Kidney epithelial cell (primary cell): ENCODE results near the gene SUPT4H1. TPM values are rescaled to one million over a fixed set of nuclear protein-coding genes. Genes with fewer than 3 reads are reported as not detected.

Experiments used
- DNase-seq: peaks from one replicate; pipeline ENCODE4 v3.0.0-alpha.2; 2010; ENCODE audit warnings: low read depth
- H3K27me3 ChIP-seq: 2 replicates; pipeline ENCODE4 v1.6.0; 2011; ENCODE audit warnings: low read length; ENCODE audit not compliant: control insufficient read depth, insufficient read depth
- H3K36me3 ChIP-seq: 2 replicates; pipeline ENCODE4 v1.5.1; 2011; ENCODE audit warnings: low read length; ENCODE audit not compliant: control insufficient read depth, insufficient read depth
- H3K4me3 ChIP-seq: 2 replicates; pipeline ENCODE4 v1.5.1; 2011; ENCODE audit warnings: low read depth, mild to moderate bottlenecking, control low read depth, low read length
- CTCF ChIP-seq: IDR thresholded peaks from 2 replicates; pipeline ENCODE4 v1.5.1; 2011; ENCODE audit warnings: mild to moderate bottlenecking, moderate library complexity, low read length, control low read depth, inconsistent platforms; ENCODE audit not compliant: insufficient read depth, poor library complexity, severe bottlenecking
- total RNA-seq: library from RNA; depleted of rRNA; stranded (reverse); fragments of >200 nt; gene quantifications from 2 replicates; pipeline ENCODE4 v1.2.3, GENCODE V29; 2015

The SUPT4H1 gene
- total RNA-seq, 1 donor from 2014 or later: 52.0 TPM

GRCh38 chr17:58303971-58304749, 47.8 kb downstream of the SUPT4H1 start:
- peaks cover 6% of the 10 kb centered on the region for H3K27me3 ChIP-seq
- TF ChIP-seq CTCF: peak; percentile 80
- no peak for DNase-seq
- H3K36me3 ChIP-seq: no peaks in the 10 kb centered on the region
- H3K4me3 ChIP-seq: no peak overlapping the region

GRCh38 chr17:58302919-58303585, 48.9 kb downstream of the SUPT4H1 start:
- no peak for TF ChIP-seq CTCF
- Histone ChIP-seq H3K4me3 (no peak overlapping the region), H3K36me3 (no peaks in the 10 kb centered on the region), H3K27me3 (peaks cover 6% of the 10 kb centered on the region)
- no peak for DNase-seq

DNA sequence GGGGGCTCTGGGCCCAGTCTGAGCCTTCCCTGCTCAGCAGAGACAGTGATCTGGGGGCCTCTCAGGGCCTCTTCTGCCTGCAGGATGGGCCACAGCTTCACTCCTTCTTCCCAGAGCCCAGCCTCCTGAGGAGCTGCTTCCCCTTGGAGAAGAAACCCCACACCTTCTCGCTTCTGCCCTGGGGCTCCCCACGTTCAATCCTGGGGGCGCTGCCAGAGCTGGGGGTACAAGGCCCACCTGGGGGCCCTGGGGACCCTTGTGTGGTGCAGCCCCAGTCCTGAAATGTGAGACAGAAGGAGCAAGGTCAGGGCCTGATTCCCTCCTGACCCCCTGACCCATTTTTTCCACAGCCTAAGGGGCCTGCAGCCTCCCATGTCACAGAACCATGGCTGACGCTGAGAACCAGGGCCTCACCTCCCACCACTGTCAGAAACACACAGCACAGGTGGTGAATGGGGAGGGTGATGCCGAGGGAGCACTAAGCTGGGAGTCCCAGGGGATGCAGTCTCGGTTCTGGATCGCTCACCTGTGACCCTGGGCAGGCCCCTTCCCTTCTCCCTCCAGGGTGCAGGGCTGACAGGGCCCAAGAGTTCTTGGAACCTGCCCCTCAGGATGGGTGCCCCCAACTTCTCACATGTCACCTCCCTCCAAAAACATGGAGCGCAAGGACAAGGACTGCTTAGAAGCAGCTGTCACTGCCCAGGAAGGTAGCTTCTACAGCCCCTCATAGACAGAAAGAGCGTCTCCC, 49.7 kb downstream of the SUPT4H1 start:
- Histone ChIP-seq H3K4me3 (no peak overlapping the region), H3K36me3 (no peaks in the 10 kb centered on the region), H3K27me3 (peaks cover 6% of the 10 kb centered on the region)
- TF ChIP-seq CTCF: no peak
- DNase-seq: no peak

GRCh38 chr17:58301504-58302150, 50.4 kb downstream of the SUPT4H1 start:
- Histone ChIP-seq H3K4me3 (no peak overlapping the region), H3K27me3 (peaks cover 6% of the 10 kb centered on the region), H3K36me3 (no peaks in the 10 kb centered on the region)
- no peak for TF ChIP-seq CTCF
- no peak for DNase-seq

- H3K4me3 ChIP-seq: no peak overlapping the region
- TF ChIP-seq CTCF: no peak
- H3K36me3 ChIP-seq: no peaks in the 10 kb centered on the region
- H3K27me3 ChIP-seq: peaks cover 6% of the 10 kb centered on the region
- DNase-seq: no peak
These were observed 51.7 kb downstream of the SUPT4H1 start for GRCh38 chr17:58300336-58300735.

Other genes with a start within 250 kb of the SUPT4H1 start
- gene OR4D1, start 203.8 kb downstream of the SUPT4H1 start, total RNA-seq: not detected in 2 replicates
- gene OR4D2, start 185.2 kb downstream of the SUPT4H1 start, total RNA-seq: not detected in 2 replicates
- not detected in 2 replicates for gene EPX, start 159.5 kb downstream of the SUPT4H1 start, total RNA-seq
- 16.8 and 17.5 TPM in 2 replicates for gene MKS1, start 132.9 kb downstream of the SUPT4H1 start, total RNA-seq
- gene LPO, start 113.6 kb downstream of the SUPT4H1 start, total RNA-seq: 0.17 and 0.48 TPM in 2 replicates
- gene MPO, start 71.3 kb downstream of the SUPT4H1 start, total RNA-seq: 0.08 and 0.48 TPM in 2 replicates
- 9.4 and 13.5 TPM in 2 replicates for gene TSPOAP1, start 23.4 kb downstream of the SUPT4H1 start, total RNA-seq
- 0.75 and 2.3 TPM in 2 replicates for gene RNF43, start 65.3 kb upstream of the SUPT4H1 start, total RNA-seq
- 0.21 and 0.42 TPM in 2 replicates for gene HSF5, start 136.2 kb upstream of the SUPT4H1 start, total RNA-seq
- gene MTMR4, start 162.4 kb upstream of the SUPT4H1 start, total RNA-seq: 46.3 and 51.2 TPM in 2 replicates